NCI-H146 treated with DMSO at 0.1 percent for 48 hours (cell line): Measurements from ENCODE around the gene BBS9.
"Not testable (repeated sequence)": the region's sequence is repeated elsewhere in the genome, so short reads cannot be mapped to it uniquely, and the experiment has no call there.

Experiments
- DNase-seq: peaks from one replicate; lab custom pipeline; 2025; ENCODE audit not compliant: unreplicated experiment; lab: John Stamatoyannopoulos, UW

The BBS9 gene

GRCh38 chr7:33271839-33272371, 142.5 kb downstream of the BBS9 start:
- DNase-seq = not testable (repeated sequence)

- DNase-seq = no peak
Observed at GRCh38 chr7:33273356-33273755, 144.0 kb downstream of the BBS9 start.

DNA sequence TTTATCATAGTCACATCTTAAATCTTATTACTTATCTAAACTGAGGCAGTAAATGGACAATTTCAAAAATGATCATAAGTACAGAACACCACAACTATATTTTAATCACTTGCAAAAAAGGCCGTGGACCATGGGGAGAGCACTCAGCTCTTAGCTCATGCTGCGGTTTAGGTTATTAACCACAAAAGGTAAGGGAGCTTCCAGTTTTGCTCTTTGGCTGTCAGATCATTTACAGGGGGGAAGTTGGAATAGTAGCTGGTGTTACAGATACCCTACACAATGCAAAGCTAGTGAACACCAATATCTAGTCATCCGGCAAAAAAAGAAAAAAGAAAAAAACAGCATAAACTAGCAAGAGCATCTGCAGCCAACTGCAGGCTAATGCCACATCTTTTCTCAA, 147.0 kb downstream of the BBS9 start:
- DNase-seq = no peak

DNA sequence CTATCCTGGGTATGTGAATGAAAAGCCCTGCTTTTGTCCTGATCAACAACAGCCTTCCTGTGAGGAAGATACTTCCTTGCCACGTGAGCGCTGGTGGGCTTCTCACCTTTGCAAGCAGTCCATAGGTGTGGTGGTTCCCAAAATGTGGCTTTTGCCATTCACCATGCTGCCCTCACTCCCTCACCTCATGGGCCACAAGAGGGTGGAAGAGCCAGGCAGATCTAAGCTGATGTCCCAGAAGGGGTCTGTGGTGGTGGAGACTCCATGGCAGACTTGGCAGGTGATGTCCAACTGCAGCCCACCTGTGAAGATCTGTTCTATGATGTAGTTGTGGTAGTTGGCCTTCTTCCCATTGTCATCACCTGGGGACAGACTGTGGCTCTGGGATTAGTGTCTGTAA, 147.4 kb downstream of the BBS9 start:
- DNase-seq = no peak

DNA sequence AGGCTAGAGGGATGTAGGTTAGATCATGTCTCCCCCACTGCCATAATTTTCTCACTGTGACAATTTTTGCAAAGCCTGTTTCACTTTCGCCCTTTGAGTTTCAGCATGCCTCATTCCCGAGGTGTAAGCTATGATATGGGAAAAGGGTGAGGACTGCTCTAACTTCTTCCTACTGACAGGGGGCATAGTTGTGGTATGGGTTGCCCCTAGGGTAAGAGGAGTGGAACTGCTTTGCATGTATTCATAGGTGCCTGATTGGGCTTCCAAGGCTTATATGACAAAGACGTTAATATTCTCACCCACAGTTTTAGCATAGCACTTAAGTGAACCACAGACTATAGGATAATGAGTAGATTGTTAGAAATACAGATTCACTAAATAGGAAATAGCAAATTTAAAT, 148.7 kb downstream of the BBS9 start:
- no peak for DNase-seq

- no peak for DNase-seq
Observed at GRCh38 chr7:33286501-33286900, 157.1 kb downstream of the BBS9 start.

DNA sequence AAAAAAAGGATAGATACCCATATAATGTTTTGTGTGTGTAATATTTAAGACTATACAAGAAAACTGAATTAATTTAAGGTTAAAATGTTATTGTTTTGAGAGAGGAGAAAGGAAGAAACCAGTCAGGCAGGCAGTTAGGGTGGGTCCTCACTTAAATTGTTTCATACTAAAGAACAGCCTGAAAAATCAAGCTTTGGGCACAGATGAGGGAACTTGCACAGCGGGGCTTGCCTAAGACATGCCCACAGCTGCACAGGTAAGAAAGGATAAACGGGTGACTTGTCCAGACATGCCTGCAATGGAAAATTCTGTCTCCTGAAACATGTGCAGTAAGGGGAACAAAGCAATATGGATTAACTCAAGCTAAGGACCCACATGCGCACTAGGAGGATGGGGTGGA, 158.4 kb downstream of the BBS9 start:
- DNase-seq = no peak

DNA sequence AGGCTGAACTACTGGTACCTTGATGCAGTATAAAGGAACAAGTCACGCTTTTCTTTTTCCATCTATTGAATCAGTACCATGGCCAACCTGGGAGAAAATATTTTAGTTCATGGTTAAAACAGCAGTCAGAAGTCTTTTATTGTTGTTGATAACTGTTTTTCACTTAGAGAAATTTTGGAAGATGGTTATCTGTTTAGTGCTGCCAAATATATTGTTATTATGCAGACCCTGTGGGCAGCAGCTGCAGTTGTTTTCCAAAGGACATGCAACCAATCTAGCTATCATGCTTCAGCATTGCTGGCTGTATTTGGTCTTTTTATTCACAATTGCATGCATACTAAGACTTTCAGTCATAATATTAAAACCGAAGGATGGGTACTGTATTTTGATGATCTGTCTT, 169.5 kb downstream of the BBS9 start:
- DNase-seq = no peak

GRCh38 chr7:33299425-33299824, 170.1 kb downstream of the BBS9 start:
- no peak for DNase-seq

GRCh38 chr7:33300131-33300530, 170.8 kb downstream of the BBS9 start:
- no peak for DNase-seq

DNA sequence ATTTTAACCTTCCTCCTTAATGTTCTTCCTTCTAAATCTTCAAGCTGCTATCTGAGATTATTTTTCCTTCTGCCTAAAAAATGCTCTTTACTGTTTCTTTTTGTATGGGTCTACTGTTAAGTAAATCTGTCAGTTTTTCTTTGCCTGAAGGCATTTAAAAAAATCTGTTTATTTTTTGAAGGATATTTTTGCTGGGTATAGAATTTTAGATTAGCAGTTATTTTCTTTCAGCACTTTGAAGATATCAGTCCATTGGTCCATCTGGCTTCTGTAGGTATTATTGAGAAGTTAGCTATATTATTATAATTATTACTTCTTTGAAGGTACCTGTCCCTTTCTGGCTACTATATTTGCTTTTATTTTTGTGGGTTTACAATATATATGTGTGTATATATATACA, 171.4 kb downstream of the BBS9 start:
- DNase-seq = no peak

DNA sequence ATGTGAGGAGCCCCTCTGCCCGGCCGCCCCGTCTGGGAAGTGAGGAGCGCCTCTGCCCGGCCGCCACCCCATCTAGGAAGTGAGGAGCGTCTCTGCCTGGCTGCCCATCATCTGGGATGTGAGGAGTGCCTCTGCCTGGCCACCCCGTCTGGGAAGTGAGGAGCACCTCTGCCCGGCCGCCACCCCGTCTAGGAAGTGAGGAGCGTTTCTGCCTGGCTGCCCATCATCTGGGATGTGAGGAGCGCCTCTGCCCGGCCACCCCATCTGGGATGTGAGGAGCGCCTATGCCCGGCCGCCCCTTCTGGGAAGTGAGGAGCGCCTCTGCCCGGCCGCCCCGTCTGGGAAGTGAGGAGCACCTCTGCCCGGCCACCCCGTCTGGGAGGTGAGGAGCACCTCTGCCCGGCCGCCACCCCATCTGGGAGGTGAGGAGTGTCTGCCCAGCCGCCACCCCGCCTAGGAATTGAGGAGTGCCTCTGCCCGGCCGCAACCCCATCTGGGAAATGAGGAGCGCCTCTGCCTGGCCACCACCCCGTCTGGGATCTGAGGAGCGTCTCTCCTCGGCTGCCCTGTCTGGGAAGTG, 174.7 kb downstream of the BBS9 start:
- not testable (repeated sequence) for DNase-seq

GRCh38 chr7:33307205-33307604, 177.8 kb downstream of the BBS9 start:
- no peak for DNase-seq

DNA sequence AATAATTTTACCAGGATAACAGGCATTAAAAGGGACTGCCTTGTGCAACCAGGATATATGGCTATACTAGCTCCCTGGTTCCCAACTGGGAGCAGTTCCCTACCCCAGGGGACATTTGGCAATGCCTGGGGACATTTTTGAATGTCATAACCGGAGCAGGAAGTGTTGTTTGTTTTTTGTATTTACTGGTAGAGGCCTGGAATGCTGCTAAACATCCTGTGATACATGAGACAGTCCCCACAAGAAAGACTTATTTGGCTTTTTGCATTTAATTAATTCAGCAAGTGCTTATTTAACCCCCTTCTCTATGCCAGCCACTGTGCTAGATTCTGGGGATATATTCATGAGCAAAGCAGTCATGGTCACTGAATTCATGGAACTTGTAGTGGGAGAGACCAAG, 181.2 kb downstream of the BBS9 start:
- no peak for DNase-seq

DNA sequence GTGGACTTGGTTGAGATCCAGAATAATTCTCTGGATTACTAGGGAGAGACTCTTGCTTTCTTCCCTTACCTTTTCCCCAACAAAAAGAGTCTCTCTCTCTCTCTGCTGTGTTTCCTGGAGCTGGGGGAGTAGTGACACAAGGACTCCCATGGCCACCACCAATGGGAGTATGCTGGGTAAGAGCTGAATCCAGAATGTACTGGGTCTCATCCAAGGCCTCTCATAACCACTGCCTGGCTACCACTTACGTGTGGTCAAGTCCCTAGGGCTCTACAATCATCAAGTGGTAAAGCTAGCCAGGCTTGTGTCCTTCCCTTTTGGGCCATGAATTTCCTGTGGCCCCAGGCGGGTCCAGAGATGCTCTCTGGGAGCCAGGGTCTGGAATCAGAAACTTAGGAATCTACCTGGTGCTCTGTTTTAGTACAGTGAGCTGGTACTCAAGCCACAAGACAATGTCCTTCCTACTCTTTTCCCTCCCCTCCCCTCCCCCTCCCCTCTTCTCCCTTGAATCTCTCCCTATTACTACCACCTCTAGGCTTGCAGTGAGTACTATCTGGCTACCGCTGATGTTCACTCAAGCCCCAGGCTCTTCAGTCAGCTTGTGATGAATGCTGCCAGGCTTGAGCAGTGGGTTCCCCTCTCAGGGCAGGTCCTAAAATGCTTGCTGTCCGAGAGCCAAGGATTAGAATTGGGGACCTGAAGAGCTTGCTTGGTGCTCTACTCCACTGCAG, 196.6 kb downstream of the BBS9 start:
- DNase-seq = no peak

DNA sequence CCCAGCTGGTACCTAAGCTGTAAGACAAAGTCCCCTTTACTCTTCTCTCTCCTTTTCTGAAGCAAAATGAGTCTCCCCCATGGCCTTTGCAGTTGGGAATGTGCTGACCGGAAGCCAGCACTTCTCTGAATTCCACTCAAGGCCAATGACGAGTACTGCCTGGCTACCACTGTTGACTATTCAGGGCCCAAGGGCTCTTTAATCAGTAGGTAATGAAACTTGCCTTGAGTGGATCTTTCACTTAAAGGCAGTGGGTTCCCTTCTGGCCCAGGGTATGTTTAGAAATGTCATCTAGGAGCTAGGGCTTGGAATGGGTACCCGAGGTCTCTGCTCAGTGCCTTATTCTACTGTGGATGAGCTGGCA, 197.1 kb downstream of the BBS9 start:
- DNase-seq = no peak

DNA sequence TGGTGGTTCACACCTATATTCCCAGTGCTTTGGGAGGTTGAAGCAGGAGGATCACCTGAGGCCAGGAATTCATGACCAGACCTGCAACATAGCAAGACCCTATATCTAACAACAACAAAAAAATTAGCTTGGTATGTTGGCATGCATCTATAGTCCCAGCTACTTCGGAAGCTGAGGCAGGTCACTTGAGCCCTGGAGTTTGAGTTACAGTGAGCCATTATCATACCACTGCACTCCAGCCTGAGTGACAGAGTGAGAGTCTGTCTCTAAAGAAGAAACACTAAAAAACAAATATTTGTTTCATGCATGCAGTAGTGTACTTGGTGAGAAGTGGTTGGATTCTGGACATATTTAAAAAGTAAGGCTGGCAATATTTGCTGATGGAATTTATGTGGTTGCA, 198.1 kb downstream of the BBS9 start:
- no peak for DNase-seq

DNA sequence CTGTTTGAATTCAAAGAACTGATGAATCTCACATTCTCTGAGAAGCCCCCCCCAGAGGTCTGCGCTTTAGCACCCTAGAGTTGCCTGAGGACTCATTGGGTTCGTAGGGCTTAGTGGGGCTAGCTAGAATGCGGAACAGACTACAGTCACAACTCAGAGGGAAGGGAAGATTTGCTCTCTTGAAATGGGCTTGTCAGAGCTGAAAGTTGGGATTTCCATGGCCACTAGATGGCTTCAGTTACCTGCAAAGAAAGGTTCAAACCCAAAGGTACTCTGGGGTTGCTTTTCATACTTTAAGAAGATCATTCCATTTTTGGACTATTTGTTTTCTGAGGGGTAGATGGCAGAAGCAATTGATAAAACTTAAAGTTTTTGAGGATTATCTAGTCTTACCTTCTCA, 205.0 kb downstream of the BBS9 start:
- DNase-seq = peak; percentile 7

GRCh38 chr7:33336820-33337219, 207.5 kb downstream of the BBS9 start:
- no peak for DNase-seq

- no peak for DNase-seq
Observed at GRCh38 chr7:33339074-33339790, 209.9 kb downstream of the BBS9 start.

- no peak for DNase-seq
Observed at GRCh38 chr7:33346055-33346454, 216.7 kb downstream of the BBS9 start.

DNA sequence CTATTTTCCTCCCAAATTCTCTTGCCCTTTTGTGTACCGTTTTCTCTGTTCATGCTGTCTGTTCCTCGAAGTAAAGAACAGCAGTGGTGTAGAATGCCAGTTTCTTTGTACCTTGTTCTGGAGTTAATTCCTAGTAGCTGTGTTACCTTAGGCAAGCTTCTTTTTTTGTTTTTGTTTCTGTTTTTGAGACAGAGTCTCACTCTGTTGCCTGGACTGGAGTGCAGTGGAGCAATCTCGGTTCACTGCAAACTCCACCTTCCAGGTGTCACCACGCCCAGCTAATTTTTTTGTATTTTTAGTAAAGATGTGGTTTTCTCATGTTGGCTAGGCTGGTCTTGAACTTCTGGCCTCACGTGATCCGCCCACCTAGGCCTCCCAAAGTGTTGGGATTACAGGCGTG, 221.2 kb downstream of the BBS9 start:
- DNase-seq = no peak
